ENCODE measurements around the gene MFF.
"Not testable (repeated sequence)": the region's sequence is repeated elsewhere in the genome, so short reads cannot be mapped to it uniquely, and the experiment has no call there.

Gene MFF

DNA sequence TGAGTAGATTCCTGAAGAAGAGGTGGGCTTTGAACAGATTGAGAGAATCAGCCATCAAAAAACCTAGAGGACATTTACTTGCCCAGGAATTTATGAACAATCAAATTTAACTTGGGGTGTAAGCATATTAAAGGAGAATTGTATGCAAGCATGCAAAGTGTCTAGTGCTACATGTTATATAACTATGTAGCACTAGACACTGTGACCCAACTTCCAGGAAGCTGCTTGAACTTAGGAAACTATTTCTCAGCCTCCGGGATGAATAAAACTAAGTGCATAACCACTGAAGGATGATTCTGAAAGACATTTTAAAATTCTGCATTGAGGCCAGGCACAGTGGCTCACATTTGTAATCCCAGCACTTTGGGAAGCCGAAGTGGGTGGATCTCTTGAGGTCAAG, 12.4 kb downstream of the MFF start:
- no peak for DNase-seq

DNA sequence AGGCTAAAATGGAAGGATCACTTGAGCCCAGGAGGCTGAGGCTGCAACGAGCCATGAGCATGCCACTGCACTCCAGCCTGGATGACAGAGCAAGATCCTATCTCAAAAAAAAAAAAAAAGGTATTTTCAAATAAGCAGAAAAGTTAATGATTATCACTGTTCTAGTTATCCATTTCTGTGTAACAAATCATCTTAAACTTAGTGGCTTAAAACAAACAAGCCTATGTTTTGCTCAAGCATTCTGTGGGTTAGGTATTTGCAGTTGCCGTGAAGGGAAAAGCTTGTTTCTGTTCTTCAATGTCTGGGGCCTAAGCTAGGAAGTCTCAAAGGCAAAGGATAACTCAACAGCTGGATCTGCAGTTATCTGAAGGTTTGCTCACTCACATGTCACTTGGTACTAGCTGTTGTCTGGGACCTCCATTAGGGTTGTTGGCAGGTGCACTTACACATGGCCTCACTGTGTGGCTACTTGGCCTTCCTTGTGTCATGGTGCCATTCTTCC, 14.1 kb downstream of the MFF start:
- no peak for DNase-seq

DNA sequence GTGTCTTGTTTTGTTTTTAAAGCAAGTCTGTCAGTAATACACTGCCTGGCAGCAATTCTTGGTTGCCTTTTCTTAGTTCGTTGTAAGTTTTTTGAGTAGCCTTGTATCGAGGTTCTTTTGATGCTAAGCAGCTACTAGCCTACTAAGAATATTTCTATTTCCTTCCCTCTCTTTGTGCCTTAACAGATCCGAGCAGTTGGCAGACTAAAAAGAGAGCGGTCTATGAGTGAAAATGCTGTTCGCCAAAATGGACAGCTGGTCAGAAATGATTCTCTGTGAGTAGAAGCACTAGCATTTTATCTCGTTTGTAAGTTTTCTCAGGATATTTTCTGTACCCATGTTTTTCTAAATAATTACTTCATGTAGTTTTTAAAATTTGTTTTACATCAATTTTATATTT, 15.1 kb downstream of the MFF start:
- DNase-seq = no peak

DNA sequence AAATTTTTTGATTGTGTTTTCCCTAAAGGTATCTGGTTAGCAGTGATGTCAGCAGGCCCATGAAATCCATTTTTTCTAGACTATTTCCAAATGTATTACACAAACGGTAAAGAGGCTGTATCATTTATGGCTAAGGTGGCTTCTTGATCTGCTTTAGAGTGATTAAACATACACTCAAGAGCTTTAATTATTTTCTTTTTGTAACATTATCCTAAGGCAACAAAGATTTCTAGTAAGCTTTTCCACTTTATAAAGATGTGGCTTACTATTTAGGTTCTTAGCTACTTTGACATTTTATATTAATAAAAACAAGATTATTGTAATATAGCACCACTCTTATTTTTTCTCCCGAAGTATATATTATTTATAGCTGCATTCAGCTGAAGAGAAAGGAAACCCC, 16.5 kb downstream of the MFF start:
- DNase-seq = no peak

DNA sequence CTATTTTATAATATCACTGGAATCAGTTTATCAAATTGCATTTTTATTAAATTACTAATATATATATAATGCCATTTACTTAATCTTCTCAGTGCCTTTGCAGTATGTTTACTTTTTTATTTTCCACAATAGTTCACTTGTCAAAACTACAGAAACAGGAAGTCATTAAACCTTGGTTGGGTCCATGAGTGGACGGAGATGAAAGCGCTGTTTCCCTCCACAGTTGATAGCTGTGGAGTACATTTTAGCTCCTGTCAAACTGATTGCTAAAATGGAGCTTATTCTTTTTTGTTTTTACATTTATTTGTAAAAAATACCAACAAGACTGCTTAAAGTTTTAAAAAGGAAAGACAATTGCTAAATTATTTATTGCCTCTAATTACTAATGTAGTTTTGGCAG, 19.2 kb downstream of the MFF start:
- no peak for DNase-seq

DNA sequence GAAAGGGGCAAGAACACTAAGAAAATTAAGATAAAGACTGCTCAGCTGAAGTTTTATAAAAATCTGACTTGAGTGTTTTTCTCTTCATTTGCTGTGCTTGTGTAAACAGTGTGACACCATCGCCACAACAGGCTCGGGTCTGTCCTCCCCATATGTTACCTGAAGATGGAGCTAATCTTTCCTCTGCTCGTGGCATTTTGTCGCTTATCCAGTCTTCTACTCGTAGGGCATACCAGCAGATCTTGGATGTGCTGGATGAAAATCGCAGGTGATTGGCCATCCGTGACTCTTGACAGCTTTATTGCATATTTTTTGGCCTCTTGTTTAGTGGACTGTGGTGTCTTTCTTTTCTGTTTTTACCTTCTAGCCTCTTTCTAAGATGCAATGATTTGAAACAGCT, 22.1 kb downstream of the MFF start:
- DNase-seq = no peak

DNA sequence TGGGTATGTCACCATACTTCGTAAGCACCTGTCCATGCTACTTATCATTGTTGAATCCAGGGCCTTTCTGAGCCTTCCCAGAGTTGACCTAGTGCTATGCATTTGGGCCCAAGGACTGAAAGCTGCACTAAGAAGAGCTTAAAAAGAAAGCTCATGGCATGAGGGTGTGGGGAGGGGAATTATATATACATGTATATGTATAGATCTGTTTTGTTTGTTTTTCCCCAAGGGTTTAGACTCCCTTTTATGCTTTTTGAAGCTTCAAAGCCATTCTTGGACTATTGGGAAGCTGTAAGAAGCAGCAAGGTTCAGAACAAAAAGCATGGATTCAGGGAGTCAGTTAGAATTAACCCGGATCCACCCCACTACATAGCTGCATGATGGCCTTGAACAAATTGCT, 23.3 kb downstream of the MFF start:
- no peak for DNase-seq

DNA sequence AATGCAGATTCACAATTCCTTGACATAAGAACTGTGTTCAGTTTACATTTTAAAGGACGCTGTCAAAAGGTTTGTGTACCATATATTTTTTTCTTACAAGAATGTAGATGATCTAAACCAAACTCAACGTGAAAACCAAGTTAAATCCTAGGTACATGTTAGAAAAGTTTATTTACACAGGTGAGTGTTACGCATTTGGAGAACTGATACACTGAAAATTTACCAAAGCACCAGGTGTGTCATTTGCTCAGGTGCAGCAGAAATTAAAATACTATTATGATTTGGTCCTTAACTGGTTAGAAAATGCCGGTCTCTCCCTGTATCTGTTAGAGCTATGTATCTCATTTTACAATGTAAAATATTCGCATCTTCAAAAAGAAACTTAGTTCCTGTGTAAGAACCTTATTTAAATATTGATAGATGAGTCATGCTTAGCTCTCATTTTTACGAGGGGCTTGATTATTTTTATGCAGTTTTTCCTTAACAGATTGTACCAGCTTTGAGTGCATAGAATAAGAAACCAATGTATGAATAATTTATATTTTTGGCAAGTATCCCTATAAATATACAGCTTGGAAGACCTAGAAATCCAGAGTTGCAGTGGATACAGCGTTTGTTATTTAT, 25.1 kb downstream of the MFF start:
- no peak for DNase-seq

DNA sequence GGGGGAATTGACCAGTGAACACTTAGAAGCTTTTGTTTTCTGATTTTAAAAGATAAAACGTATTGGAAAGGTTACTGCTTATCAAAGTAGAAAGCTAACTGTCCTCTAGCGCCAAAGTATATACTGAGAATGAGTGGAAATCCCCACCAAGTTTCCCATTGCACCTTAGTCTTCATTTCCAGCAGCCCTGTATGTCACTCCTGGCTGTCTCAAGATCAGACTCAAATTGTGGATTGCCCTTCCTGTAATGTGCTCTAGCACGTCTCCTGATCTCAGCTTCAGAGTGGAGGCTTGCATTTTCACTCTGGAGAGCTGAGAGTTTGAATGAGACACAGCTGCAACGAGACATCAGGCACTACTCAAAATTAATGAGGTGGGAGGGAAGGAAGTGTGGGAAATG, 26.6 kb downstream of the MFF start:
- no peak for DNase-seq

DNA sequence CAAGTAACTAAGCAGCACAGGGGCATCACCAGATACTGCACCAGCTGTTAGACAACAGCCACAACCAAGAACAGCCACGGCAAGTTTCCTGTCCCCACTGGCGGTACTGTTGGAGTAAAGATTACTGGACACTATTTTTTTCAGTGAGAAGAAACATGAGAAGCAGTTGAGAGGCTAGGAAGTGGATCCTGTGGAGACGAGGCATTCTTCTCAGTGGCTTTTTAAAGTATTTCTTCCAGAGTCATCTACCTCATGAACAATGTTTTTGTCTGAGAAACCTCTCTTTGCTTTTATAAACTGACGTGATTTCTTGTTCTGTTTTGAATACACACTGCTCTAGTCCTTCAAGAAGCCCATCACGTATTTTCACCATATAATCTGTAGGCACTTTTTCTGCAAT, 35.3 kb downstream of the MFF start:
- DNase-seq = no peak

DNA sequence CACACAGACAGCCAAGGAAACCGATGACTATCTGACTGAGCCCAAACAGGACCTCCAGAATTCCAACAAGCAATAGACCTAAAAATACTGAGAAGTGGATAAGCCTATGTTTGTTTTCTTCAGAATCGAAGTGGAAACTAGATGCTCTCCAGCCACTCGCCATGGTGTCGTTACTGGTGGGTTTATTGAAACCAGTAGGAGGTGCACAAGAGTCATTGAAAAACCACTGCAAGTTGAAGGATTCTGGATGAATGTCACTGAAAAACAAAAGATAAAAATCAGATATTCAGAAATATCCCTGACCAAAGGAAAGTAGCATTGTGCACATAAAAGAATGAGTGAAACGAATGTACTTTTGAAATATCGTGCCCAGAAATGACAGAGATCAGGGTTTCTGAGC, 38.7 kb downstream of the MFF start:
- DNase-seq = no peak

DNA sequence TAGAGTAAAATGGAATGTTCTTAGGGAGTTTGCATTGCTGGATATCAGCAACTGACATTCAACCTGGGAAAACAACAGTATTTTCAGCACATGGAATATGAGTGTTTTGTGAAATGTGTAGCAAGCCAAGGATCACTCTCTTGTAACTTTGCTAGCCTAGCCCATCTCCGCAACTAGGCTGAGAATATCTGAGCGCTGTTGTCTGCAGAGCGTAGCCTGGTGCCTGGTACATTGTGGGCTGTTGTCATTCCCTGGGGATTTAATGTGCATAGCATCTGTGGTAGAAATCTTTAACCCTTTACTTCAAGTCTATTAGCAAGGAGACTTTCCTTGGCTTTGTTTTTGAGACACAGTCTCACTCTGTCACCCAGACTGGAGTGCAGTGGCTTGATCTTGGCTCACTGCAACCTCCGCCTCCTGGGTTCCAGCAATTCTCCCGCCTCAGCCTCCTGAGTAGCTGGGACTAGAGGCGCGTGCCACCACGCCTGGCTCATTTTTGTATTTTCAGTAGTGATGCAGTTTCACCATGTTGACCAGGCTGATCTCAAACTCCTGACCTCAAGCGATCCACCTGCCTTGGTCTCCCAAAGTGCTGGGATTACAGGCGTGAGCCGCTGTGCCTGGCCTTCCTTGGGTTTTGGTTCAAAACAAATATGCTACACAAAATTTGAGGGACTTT, 39.7 kb downstream of the MFF start:
- DNase-seq = not testable (repeated sequence)

DNA sequence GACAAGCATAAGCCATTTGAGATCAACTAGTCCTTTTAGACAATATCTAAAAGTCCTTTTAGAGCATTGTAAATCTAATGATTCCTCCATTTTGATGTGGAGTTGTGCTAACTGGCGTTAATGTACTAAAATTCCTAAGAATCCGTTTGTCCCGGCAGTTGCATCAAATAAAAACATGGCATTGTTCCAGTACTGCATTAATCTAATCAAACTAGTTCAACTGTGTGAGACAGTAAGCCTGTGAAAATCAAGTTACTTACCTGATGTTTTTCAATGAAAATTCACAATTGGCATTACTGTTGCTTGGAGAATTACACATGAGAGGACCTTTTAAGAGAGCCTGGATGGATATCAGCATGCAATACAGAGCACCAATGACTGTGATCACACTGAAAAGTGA, 40.8 kb downstream of the MFF start:
- no peak for DNase-seq

DNA sequence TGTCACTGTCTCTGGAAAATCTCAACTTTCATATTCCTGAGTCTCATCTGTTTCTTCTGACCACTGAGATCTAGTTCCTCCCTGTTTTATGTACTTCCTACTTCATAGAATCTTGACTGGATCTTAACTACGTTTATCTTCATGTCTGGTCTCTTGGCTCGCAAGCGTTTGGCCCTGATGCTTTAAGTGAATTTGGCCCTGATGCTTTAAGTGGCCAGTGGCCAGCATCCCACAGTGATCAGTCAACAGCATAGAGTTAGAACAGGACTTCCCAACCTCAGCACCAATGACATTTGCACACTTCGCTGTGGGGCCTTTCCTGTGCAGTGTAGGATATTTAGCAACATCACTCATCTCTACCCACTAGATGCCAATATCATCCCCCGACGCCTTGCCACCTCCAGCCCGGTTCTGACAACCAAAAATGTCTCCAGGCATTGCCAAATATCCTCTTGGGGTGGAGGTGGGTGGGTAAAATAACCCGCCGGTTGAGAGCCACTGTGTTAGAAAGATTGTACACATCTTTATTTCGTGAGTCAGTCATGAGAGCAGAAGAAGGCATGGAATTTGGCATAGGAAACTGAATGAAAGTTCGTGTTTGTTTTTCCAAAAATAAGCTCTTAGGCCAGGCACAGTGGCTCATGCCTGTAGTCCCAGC, 41.8 kb downstream of the MFF start:
- DNase-seq = no peak

DNA sequence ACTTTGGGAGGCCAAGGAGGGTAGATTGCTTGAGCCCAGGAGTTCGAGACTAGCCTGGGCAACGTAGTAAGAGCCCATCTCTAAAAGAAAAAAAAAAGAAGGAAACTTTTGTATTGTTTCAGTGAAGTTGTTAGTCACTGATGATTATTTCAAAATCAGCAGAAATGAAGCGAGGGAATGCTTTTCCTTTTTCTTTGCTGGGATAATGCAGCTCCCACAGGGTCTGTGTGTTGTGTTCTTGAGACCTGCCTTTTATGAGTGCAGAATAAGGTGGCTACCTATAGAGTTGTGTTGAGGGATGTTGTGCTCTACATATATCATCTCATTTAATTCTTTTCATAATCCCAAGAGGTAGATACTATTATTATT, 42.4 kb downstream of the MFF start:
- DNase-seq = no peak

DNA sequence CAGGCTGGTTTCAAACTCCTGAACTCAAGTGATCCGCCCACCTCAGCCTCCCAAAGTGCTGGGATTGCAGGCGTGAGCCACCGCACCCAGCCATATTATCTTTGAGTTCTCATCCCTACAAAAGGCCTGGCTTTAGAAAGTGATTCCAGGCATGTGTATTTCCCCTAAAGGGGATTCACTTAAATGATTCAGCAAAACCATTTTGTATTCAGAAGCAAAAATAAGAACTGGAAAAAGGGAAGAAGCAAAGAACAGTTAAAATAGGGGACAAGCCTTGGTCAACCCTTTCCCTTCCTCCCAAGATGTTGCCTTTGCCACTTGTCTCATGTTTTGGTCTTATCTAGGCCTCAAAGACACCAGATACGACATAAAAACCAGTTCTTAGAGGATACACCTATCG, 43.5 kb downstream of the MFF start:
- no peak for DNase-seq

DNA sequence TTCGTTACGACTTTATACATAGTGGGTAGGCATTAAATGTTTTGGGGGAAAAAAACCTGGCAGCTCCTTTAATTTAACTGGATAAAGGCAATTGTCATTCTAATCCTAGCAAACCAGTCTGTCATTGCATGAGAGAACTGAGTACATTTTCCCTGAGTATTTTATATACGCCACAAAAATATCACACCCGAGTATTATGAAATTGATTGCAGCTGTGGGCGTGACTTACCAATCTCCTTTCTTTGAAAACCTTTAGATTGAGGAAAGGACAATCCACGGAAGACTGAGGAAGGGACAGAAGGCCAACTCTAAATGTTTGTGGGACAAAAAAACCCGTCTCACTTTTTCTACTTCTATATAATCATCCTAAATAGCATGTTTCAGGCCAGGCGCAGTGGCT, 45.0 kb downstream of the MFF start:
- no peak for DNase-seq

DNA sequence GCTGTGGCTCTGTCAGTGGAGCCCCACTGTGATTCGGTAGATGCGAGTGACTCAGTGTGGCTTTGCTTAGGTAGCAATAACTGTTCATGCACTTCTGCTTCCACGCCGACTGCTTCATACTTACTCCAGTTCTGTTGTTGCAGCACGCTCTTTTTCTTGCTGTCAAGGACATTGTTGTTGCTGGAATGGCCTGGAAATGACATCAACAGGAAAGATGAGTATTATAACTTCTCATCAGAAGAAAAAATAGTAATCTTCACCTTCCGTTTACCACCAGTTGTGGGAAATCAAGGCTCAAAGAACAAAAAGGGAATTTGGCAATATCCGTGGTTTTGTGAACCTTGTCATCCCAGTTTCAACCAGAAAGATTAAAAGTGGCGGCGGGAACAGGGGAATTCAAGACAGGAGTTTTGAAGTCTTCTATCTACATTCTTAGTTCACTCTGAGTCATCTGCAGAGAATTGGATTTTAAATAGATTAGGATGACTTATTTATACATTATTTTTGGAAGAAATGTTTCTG, 45.8 kb downstream of the MFF start:
- no peak for DNase-seq

DNA sequence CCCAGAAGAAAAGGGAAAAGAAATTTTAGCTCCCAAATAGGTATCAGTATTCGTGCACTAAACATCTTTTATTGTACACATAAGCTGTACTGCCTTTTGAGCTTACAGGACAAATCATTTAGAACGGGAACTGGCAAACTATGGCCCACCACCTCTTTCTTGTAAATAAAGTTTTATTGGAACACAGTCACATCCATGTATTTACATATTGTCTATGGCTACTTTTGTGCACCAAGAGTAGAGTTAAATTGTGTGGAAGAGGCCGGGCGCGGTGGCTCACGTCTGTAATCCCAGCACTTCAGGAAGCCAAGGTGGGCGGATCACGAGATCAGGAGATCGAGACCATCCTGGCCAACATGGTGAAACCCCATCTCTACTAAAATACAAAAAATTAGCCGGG, 48.3 kb downstream of the MFF start:
- DNase-seq = no peak

DNA sequence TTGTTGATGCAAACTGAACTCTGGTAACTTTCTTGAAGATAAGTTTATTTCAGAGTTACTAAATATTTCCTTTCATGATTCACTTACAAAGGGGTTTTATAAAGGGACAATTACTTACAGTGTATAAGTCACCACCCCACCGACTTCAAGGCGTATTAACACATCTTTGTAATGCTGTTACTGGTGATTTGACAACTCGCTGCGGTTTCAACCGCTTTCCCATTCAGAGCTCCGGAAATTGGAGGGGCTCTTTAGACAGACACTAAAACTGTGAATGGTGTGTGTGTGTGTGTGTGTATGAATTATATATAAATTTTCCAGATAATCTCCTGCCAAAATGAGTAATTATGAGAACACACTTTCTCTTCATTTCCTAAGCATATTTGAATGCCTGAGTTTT, 49.1 kb downstream of the MFF start:
- DNase-seq = no peak

DNA sequence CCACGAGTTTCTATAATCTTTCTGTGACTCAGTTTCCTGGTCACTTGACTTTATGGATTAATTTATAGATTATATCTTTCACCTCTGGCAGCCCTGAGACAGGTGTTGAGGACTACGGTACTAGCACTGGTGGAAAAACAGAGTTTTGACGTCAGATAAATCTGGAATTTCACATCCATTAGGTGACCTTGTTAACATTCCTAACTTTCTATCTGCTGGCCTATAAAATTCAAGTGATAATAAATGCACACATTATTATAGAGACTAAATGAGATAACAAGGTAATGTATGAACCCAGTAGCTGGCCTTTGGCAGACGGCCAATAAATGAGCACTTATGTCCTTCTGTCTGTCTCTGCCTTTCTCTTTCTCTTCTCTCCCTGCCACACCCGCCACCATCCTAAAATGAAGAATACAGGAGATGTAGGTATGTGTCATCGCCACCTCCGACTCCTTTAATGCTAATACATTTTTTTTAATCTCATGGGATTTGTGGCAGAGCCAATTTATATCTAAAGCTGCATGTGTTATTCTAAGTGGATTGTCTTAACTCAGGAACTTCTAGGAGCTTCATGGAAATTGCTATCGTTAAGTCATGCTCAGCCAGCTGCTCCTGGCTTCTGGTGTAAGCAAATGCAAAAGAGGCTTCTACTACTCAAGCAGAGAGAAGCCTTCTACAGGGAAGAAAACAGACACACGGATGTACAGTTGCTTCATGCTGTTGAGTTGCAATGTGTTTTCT, 51.8 kb downstream of the MFF start:
- DNase-seq = no peak

DNA sequence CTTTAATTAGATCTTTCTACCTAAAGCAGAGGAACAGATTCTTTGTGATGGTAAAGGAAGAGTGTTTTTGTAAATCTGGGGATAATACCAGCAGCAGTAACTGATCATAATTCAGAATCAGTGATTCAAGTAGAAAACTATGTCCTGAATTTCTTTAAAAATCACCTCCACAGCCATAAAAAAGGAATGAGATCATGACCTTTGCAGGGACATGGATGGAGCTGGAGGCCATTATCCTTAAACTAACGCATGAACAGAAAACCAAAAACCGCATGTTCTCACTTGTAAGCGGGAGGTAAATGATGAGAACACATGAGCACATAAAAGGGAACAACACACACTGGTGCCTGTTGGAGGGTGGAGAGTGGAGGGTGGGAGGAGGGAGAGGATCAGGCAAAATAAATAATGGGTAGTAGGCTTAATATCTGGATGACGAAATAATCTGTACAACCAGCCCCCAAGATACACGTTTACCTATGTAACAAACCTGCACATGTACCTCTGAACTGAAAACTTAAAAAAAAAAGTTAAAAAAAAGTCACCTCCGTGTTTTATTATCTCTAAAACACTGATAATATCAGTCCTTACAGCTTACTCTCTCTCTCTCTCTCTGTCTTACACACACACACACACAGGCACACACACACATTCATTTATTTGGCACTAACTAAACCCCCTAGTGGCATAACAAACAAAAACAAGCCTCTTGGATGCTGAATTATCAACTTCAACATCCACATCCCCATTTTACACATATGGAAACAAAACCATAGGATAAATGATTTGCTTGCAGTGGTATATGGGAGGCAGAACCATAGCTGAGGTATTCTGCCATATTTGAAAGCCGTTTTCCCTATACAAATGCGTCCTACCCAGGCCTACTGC, 52.7 kb downstream of the MFF start:
- no peak for DNase-seq

DNA sequence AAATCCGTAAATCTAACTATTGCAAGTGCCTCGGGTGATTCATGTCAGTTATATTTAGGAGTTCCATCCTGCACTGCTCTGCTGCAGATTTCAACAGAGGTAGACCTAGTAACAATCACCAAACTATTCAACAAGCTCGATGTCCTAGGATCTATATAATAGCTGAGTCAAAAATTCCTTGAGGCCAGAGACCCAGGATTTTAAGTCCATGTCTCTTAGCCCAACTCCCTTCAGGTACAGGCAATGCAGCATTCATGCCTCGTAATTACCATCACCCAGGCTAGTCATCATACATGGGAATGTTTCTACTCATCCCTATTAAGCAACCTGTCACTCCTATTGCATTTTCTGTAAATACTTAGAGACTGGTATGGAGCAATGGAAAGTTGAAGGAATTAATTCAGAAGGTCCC, 53.3 kb downstream of the MFF start:
- DNase-seq = no peak
